Choroid plexus epithelial cell (primary cell): Measurements from ENCODE around the gene FOCAD.
A peak's percentile ranks its signal among the peaks of the same experiment; 100 is the strongest.
"Not testable (repeated sequence)": the region's sequence is repeated elsewhere in the genome, so short reads cannot be mapped to it uniquely, and the experiment has no call there.

Experiments
- DNase-seq: peaks from one replicate; pipeline ENCODE4 v3.0.0-alpha.2; 2010; ENCODE audit warnings: low read depth
- H3K4me3 ChIP-seq: 2 replicates; pipeline ENCODE4 v1.5.1; 2011; ENCODE audit warnings: low read depth, mild to moderate bottlenecking, control low read depth, low read length, moderate library complexity
- TF ChIP-seq, protein P1 (sequence below): conservative IDR thresholded peaks from 2 replicates; pipeline ENCODE4 v1.5.1; 2011; ENCODE audit warnings: low read depth, mild to moderate bottlenecking, control low read depth, inconsistent platforms, low read length, moderate library complexity

Gene FOCAD

DNA sequence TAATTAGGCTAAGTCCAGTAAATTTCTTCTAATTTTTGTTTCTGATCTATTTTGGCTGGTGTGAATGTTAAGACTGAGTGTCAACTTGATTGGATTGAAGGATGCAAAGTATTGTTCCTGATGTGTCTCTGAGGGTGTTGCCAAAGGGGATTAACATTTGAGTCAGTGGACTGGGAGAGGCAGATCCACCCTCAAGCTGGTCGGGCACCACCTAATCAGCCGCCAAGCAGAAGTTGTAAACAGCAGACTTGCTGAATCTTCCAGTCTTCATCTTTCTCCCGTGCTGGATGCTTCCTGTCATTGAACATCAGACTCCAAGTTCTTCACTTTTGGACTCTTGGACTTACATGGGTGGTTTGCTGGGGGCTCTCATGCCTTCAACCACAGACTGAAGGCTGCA, 40.4 kb upstream of the FOCAD start:
- DNase-seq, result no peak
- TF ChIP-seq, protein P1, sequence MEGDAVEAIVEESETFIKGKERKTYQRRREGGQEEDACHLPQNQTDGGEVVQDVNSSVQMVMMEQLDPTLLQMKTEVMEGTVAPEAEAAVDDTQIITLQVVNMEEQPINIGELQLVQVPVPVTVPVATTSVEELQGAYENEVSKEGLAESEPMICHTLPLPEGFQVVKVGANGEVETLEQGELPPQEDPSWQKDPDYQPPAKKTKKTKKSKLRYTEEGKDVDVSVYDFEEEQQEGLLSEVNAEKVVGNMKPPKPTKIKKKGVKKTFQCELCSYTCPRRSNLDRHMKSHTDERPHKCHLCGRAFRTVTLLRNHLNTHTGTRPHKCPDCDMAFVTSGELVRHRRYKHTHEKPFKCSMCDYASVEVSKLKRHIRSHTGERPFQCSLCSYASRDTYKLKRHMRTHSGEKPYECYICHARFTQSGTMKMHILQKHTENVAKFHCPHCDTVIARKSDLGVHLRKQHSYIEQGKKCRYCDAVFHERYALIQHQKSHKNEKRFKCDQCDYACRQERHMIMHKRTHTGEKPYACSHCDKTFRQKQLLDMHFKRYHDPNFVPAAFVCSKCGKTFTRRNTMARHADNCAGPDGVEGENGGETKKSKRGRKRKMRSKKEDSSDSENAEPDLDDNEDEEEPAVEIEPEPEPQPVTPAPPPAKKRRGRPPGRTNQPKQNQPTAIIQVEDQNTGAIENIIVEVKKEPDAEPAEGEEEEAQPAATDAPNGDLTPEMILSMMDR, result no peak
- no peak overlapping the region for H3K4me3 ChIP-seq

DNA sequence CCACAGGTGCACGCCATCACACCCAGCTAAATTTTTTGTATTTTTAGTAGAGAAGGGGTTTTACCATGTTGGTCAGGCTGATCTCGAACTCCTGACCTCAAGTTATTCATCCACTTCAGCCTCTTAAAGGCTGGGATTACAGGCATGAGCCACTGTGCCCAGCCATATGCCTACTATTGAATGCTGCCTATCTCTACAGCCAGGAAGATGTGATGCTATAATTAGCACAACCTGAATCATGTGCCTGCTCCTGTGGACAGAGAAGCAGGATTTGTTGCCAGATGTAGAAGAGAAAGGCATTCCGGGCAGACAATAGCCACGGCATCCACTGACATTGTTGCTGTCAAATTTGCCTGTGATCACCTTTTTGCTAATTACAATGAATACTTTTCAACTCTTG, 37.4 kb upstream of the FOCAD start:
- no peak for DNase-seq
- H3K4me3 ChIP-seq, result no peak overlapping the region
- TF ChIP-seq, protein P1, result no peak

DNA sequence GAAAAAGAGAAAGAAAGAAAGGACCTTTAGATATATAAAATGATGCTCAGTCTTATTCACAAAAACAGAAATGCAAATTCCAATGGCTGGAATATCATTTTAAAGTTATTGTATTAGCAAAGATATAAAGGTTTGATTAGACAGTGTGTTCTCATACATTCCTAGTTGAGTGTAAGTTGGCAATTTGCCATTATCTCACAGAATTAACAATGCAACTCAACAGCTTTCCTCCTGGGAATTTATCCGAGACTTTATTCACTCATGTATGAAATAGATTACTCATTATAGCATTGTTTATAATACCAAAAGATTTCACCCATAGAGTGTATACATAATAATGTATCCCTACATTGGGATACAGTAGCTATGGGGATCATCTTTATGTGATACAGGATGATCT, 34.7 kb upstream of the FOCAD start:
- TF ChIP-seq, protein P1, result no peak

DNA sequence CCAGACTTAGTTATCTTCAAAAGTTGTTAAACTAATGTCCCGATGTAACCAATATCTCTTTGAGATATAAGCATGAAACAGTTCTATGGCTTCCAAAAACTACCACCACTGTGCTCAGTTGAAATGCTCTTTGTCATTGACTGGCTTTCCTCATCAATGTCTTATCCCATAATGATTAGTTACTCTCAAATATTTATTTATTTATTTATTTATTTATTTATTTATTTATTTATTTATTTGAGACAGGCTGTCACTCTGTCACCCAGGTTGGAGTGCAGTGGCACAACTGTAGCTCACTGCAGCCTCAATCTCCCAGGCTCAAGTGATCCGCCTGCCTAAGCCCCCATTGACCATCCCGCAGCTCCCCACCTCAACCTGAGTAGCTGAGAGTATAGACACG, 33.7 kb upstream of the FOCAD start:
- H3K4me3 ChIP-seq, result no peak overlapping the region
- TF ChIP-seq, protein P1, result no peak
- no peak for DNase-seq

More for the DNA sequence above, 34.7 kb upstream of the FOCAD start:
- DNase-seq, result peak; percentile 21
- H3K4me3 ChIP-seq, result no peak overlapping the region

DNA sequence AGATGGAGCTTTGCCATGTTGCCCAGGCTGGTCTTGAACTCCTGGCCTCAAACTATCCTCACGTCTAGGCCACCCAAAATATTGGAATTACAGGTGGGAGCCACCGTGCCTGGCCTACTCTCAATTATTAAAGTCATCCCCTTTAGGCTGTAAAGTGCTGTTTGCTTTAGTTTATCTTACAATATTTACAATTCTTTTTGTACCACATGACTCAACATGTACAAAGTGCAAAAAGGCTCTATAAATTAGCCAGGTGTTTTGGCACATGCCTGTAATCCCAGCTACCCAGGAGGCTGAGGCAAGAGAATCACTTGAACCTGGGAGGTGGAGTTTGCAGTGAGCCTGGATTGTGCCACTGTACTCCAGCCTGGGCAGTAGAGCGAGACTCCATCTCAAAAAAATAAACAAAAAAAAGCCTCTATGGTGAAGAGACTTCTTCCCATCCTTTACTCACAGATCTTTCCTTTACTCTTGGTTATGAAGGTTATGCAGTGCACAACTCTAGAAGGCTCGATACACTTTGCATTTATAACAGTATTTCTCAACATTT, 33.2 kb upstream of the FOCAD start:
- TF ChIP-seq, protein P1, result no peak
- DNase-seq, result no peak
- no peak overlapping the region for H3K4me3 ChIP-seq

DNA sequence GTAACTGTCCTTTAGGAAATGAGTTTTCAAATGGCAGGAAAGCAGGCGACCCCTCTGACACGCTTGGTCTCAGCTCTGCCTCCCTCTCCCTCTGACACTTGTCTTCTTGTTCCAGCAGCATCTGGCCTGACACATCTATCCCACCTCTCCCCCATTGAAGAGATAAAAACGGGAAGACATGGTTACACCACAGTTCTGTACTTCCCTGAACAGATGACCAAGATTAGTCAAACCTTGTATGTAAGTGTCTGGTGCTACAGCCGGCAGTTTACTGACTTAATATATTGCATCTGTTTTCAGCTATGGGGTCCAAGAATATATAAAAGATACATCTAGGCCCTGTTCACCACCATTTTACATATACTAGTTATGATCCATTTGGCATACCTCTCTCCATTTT, 32.1 kb upstream of the FOCAD start:
- DNase-seq, result no peak
- H3K4me3 ChIP-seq, result no peak overlapping the region
- TF ChIP-seq, protein P1, result no peak

DNA sequence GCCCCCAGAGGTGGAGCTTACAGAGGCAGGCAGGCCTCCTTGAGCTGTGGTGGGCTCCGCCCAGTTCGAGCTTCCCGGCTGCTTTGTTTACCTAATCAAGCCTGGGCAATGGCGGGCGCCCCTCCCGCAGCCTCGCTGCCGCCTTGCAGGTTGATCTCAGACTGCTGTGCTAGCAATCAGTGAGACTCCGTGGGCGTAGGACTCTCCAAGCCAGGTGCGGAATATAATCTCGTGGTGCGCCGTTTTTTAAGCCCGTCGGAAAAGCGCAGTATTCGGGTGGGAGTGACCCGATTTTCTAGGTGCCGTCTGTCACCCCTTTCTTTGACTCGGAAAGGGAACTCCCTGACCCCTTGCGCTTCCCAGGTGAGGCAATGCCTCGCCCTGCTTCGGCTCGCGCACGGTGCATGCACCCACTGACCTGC, 25.8 kb upstream of the FOCAD start:
- peak overlapping the region; percentile 55 for H3K4me3 ChIP-seq
- DNase-seq, result not testable (repeated sequence)
